IPS-18c (cell line): ENCODE results near the gene C10orf53.
"Not testable (repeated sequence)": the region's sequence is repeated elsewhere in the genome, so short reads cannot be mapped to it uniquely, and the experiment has no call there.

Source experiments
- H3K4me3 ChIP-seq: 2 replicates; pipeline ENCODE4 v1.7.0; 2013; ENCODE audit warnings: low read depth, mild to moderate bottlenecking, low read length, moderate library complexity; ENCODE audit not compliant: insufficient read depth
- H3K9me3 ChIP-seq: one replicate; pipeline ENCODE4 v1.6.1; 2013; ENCODE audit warnings: mild to moderate bottlenecking, low read length, moderate library complexity; ENCODE audit not compliant: control insufficient read depth, insufficient read depth

Gene C10orf53

GRCh38 chr10:49709934-49710333, 30.5 kb downstream of the C10orf53 start:
- peaks cover 5% of the 10 kb centered on the region for H3K9me3 ChIP-seq
- H3K4me3 ChIP-seq: no peak overlapping the region

DNA sequence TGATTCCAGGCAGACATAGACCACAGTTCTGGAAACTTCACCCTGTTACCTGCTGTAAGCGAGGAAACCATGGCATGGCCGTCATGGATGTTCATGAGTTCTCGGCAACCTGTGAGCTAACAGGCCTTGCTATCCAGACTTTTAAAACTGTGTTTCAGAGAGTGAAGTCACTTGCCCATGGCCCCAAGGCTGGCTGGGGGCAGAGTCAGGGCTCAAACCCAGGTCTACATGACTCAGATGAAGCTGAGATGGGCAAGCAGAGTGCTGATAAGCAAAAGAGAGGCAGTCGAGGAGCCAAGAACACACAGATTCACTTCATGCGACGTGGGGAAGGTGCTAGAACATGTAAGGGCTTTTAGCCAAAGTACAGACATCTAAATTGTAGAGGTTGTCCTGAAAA, 31.5 kb downstream of the C10orf53 start:
- no peak overlapping the region for H3K4me3 ChIP-seq
- H3K9me3 ChIP-seq: peaks cover 5% of the 10 kb centered on the region

- Histone ChIP-seq H3K9me3 (peaks cover 5% of the 10 kb centered on the region), H3K4me3 (no peak overlapping the region)
Observed at GRCh38 chr10:49711481-49711880, 32.0 kb downstream of the C10orf53 start.

GRCh38 chr10:49713266-49713665, 33.8 kb downstream of the C10orf53 start:
- no peak overlapping the region for H3K4me3 ChIP-seq
- peaks cover 5% of the 10 kb centered on the region for H3K9me3 ChIP-seq

DNA sequence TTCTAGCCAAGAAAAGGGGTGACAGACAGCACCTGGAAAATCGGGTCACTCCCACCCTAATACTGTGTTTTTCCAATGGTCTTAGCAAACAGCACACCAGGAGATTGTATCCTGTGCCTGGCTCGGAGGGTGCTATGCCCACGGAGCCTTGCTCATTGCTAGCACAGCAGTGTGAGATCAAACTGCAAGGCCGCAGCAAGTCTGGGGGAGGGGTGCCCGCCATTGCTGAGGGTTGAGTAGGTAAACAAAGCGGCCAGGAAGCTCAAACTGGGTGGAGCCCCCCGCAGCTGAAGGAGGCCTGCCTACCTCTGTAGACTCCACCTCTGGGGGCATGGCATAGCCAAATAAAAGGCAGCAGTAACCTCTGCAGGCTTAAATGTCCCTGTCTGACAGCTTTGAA, 35.7 kb downstream of the C10orf53 start:
- not testable (repeated sequence) for H3K4me3 ChIP-seq, H3K9me3 ChIP-seq

DNA sequence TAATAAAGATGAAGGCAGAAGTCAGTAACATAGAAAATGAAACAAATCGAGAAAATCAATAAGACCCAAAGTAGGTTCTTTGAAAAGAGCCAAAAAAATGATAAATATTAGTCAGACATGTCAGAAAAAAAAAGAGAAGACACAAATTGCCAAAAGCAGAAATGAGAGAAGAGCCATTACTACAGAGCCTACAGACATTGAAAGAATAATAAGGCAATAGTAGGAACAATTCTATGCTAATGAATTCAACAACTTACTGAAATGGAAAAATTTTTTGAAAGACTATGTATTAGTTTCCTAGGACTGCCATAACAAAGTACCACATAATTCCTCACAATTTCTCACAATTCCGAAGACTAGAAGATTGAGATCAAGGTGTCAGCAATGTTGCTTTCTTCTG, 47.1 kb downstream of the C10orf53 start:
- H3K9me3 ChIP-seq: peaks cover 2% of the 10 kb centered on the region

DNA sequence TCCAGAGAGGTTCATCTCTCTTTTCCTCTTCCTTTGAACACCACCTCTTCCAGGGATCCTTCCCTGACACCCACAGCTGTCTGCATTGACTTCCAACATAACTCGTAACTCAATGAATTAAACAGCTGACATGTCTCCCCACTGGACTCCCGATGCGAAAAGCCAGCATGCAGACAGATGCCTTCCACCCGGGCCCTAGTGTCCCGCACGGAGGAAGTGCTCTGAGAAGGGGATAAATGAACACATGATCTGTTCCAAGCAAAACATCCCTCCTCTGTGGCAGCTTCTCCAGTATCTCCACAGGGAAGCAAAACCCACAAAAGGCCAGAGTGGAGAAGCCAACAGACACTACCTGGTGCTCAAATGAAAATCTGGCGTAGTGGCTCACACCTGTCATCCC, 54.4 kb downstream of the C10orf53 start:
- peaks cover 2% of the 10 kb centered on the region for H3K9me3 ChIP-seq
- H3K4me3 ChIP-seq: no peak overlapping the region

More for the DNA sequence above, 47.1 kb downstream of the C10orf53 start:
- H3K4me3 ChIP-seq: no peak overlapping the region

DNA sequence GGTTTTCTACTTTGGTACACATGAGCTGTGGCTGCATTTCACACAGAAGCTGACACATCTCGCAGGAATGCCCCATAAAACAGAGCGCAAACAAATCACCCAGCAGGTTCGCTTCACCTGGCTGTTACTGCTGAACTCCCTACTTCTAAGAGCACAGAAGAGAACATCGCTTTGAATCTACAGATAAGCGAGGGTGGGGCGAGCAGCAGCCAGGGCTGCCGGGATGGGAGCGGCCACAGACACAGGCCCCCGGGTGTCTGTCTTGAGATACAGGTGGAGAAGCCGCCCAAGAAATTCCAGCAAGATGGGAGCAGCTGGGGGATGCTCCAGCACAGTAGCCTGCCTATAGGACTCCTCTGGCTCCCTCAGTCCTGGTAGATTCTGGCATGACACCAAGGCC, 55.2 kb downstream of the C10orf53 start:
- Histone ChIP-seq H3K4me3 (no peak overlapping the region), H3K9me3 (peaks cover 2% of the 10 kb centered on the region)

DNA sequence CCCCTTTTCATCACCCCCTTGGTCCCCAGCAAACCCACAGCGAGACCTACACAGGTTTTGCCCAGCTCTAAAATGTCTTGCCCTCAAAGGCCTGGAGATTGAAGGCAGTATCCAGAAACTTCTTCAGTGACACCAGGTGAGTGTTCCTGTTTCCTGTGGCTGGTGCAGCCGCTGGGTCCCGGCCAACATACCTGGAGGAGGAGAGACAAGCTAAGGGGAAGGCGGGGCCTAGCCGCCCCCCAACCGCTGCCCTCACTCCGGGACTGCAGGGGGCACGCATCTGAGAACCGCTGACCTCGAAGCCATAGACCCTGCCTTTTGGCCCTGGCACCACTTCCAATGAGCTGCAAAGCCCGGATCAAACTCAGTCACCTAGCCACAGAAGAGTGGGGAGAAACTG, 55.7 kb downstream of the C10orf53 start:
- Histone ChIP-seq H3K9me3 (peaks cover 2% of the 10 kb centered on the region), H3K4me3 (no peak overlapping the region)

- H3K4me3 ChIP-seq: no peak overlapping the region
- H3K9me3 ChIP-seq: peaks cover 2% of the 10 kb centered on the region
Observed at GRCh38 chr10:49735848-49736563, 56.6 kb downstream of the C10orf53 start.

DNA sequence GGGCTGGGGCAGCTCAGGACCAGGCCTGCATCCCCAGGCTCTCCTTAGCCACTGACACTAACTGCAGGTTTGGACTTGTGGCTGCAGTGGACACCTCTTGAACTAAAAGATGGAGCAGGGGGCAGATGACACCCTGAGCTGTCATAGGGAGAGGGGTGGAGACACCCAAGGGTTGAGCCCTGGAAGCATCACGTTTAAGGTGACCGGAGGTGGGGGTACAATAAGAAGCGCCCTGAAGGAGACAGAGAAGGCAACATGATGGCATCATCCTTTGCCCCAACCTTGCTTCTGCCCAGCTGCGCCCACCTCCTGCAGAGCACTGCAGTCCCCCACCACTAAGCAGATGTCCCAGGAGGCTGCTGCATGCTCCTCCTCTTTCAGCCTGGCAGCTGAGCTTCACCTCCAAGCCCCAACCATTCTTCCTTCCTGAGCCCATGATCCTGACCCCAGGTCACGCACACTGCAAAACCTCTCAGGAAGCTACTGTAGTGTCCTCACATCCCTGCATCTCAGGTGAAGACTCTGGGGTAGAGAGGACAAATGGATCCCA, 57.2 kb downstream of the C10orf53 start:
- Histone ChIP-seq H3K9me3 (no peaks in the 10 kb centered on the region), H3K4me3 (no peak overlapping the region)

DNA sequence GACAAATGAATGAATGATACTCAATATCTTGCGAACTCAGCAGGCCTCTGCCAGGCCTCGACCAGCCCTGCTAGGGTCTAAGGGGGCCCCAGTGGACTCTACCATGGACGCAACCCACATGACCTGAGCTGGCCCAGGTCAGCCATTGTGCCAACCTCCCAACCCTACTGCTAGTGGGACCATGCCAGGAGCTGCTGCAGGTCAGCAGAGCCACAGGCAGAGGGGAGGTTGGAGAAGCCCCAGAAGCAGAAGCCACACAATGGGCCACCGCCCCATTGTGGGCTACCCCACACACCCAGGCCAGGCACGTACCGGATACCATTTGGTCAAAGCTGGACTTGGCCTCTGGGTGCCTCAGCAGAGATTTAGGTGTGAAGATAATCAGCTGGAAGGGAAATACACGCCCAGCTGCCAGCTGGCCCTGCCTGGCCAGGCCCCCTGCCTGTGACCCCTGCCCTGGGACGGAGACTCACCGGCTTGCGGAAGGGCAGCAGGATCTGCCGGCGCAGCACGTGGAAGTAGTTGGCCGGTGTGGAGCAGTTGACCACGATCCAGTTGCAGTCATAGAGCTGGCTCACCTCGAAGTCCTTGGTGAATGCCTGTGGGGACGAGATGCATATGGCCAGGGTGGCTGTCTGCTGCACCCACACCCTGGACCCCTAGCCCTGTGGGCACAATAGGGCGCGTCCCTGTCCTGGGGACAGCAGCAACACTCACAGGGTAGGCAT, 58.2 kb downstream of the C10orf53 start:
- Histone ChIP-seq H3K4me3 (no peak overlapping the region), H3K9me3 (no peaks in the 10 kb centered on the region)

- H3K4me3 ChIP-seq: no peak overlapping the region
- H3K9me3 ChIP-seq: no peaks in the 10 kb centered on the region
Observed at GRCh38 chr10:49738616-49739360, 59.3 kb downstream of the C10orf53 start.

DNA sequence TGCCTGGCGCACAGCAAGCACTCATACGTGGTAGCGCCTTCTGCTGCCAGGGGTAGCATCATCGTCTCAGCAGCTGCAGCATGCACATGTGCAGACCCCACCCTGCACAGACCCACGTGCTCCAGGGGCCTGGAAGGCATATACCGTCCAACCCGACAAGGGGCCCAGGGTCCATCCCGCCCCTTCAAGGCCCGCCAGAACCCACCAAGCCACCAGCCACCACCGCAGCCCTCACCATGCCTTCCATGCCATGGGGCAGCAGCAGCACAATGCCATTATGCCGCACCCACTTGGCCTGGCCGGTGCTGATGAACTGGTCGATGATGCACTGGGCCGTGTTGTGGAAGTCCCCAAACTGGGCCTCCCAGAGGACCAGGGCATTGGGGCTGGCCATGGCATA, 60.0 kb downstream of the C10orf53 start:
- Histone ChIP-seq H3K9me3 (no peaks in the 10 kb centered on the region), H3K4me3 (no peak overlapping the region)

- Histone ChIP-seq H3K9me3 (no peaks in the 10 kb centered on the region), H3K4me3 (no peak overlapping the region)
Observed at GRCh38 chr10:49740346-49741107, 61.1 kb downstream of the C10orf53 start.

DNA sequence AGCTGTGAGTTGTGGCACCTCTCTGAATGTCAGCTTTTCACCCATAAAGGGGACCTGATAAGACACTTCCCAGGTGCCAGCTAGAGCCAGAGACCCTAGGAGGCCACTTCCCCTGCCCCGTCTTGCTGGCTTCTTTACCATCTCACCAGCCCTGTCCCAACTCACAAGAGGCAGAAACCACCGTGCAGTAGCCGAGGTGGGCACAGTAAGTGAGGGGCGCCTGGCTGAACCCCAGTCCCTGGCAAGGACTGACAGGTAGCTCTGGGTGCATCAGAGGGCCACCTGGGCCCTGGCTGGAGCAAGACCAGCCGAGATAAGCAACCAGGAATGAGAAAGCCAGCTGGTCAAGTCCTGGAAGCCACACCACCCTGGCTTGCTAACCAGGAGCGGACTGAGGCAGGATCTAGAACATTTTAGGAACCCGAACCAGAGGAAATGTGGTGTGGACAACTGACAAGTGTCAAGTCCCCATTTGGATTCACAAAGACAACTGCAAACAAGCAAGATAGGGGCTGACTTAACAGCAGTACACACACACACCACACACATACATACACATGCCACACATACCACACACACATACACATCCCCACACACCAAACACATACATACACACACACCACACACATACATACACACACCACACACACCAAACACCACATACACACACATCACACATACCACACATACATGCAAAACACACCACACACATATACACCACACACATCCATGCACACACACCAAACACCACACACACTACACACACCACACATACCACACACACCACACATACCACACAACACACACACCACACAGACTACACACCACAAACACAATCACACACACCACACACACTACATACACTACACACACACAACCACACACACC, 61.9 kb downstream of the C10orf53 start:
- Histone ChIP-seq H3K4me3 (no peak overlapping the region), H3K9me3 (no peaks in the 10 kb centered on the region)
